OCI-LY1 (cell line): ENCODE data around the gene B4GALT1.

ENCODE experiments used
- CTCF ChIP-seq: fragments of 200-600 bp; sonication (generic), shearing (Covaris generic); IDR thresholded peaks from 2 replicates; pipeline ENCODE4 v1.5.1; 2017; ENCODE audit warnings: mild to moderate bottlenecking, antibody characterized with exemption, low read length, moderate library complexity, mixed read lengths
- EZH2 ChIP-seq: fragments of 200-600 bp; sonication (generic), shearing (Covaris generic); IDR thresholded peaks from 2 replicates; pipeline ENCODE4 v1.8.0; 2017; ENCODE audit warnings: borderline replicate concordance, mixed run types, mild to moderate bottlenecking, antibody characterized with exemption, low read length, moderate library complexity, mixed read lengths

- TF ChIP-seq CTCF: no peak
- no peak for TF ChIP-seq EZH2
Measured at GRCh38 chr9:33177639-33178038, 10.5 kb upstream of the B4GALT1 start.
